GM21737 (cell line): ENCODE measurements around the gene TTBK1.

Experiments used
- ATAC-seq: cut with Tn5 transposase; IDR thresholded peaks from one replicate; pipeline ENCODE4 v1.9.1; 2021; ENCODE audit warnings: mild to moderate bottlenecking, moderate library complexity; ENCODE audit not compliant: unreplicated experiment

The TTBK1 gene

GRCh38 chr6:43222418-43223059 lies 20.7 kb upstream of the TTBK1 start:
- ATAC-seq: no peak

- no peak for ATAC-seq
These were observed 20.1 kb upstream of the TTBK1 start for GRCh38 chr6:43223175-43223574.

GRCh38 chr6:43226192-43226851 lies 17.0 kb upstream of the TTBK1 start:
- no peak for ATAC-seq

GRCh38 chr6:43228951-43229802 lies 14.1 kb upstream of the TTBK1 start, which contains the start of gene DNPH1:
Gene DNPH1 (minus strand): TSS chr6:43229481. CDS start chr6:43229456, 25 bp downstream.
- ATAC-seq: peak; percentile 70

GRCh38 chr6:43229803-43230620 lies 13.3 kb upstream of the TTBK1 start:
- ATAC-seq: no peak

GRCh38 chr6:43231053-43231452 lies 12.2 kb upstream of the TTBK1 start:
- no peak for ATAC-seq

GRCh38 chr6:43231735-43232450 lies 11.4 kb upstream of the TTBK1 start:
- no peak for ATAC-seq

- no peak for ATAC-seq
These were observed 7.4 kb upstream of the TTBK1 start for GRCh38 chr6:43235841-43236240.

GRCh38 chr6:43239054-43239453 lies 4.2 kb upstream of the TTBK1 start:
- ATAC-seq: no peak

GRCh38 chr6:43240950-43241349 lies 2.3 kb upstream of the TTBK1 start:
- ATAC-seq: no peak

GRCh38 chr6:43241446-43241845 lies 1.8 kb upstream of the TTBK1 start:
- no peak for ATAC-seq

GRCh38 chr6:43243664-43244321 lies 512 bp downstream of the TTBK1 start:
- no peak for ATAC-seq

- ATAC-seq: peak; percentile 21
These were observed 3.2 kb downstream of the TTBK1 start for GRCh38 chr6:43246301-43247113.

- peak; percentile 78 for ATAC-seq
These were observed 4.1 kb downstream of the TTBK1 start for GRCh38 chr6:43247114-43247999.

- no peak for ATAC-seq
These were observed 4.8 kb downstream of the TTBK1 start for GRCh38 chr6:43248101-43248500.

GRCh38 chr6:43248791-43249190 lies 5.5 kb downstream of the TTBK1 start:
- ATAC-seq: no peak

- ATAC-seq: no peak
These were observed 7.7 kb downstream of the TTBK1 start for GRCh38 chr6:43250992-43251373.

- ATAC-seq: no peak
These were observed 10.1 kb downstream of the TTBK1 start for GRCh38 chr6:43253401-43253800.
